Measurements from ENCODE around the gene RBM38.
A peak's percentile ranks its signal among the peaks of the same experiment; 100 is the strongest.

RBM38 gene

DNA sequence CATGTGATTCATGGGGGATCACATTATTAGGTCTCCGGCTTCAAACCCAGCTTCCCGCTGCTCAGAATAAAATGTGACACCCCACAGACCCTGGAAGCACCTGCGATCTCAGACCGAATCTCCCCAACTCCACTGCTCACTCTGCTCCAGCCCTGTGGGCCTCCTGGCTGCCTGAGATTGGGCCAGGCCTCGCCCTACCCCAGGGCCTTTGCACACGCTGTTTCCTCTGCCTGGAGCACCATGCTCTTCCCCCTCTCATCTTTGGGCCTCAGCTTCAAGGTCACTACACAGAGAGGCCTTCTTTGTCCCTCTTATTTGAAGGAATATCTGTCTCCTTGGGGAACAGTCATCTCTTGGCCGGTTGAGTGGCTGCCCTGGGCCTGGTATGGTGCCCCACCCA, 48.8 kb downstream of the RBM38 start:
- no peak for DNase-seq

DNA sequence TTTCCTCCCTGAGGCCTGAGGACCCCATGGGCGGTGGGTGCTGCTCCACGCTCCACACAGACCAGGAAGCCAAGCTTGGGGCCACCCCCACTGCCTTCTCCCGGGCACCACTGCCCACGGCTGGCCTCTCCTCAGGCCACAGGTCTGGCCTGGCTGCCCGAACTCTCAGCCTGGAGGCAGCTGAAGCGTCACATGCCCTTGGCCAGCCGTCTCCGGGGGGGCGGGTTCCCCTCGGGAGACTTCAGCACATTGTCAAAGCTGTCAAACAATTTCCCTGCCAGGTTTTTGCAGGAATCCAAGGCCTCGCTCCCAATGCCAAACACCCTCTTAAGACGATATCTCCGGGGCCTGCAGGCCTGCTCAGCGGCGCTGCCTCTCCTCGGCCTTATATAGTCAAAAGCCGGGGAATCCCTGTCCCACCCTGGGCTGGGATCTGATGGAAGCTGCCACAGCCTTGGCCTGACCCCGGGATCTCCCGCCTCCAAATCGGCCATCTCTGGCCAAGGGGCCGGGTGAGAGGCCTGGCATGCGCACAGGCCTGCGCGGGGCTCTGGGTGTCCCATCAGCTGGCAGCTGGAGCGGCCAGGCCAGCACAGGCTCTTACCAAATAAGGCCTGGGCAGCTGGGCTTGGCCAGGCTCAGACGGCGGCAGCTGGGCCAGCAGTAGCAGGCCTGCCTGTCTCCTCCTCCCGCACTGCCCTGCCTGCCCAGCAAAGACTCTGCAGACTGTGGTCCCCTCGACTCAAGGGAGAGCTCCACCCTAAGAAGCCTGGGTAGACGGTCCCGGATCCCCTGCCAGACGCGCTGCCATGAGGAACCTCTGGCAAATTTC, 49.7 kb downstream of the RBM38 start:
- no peak for DNase-seq

DNA sequence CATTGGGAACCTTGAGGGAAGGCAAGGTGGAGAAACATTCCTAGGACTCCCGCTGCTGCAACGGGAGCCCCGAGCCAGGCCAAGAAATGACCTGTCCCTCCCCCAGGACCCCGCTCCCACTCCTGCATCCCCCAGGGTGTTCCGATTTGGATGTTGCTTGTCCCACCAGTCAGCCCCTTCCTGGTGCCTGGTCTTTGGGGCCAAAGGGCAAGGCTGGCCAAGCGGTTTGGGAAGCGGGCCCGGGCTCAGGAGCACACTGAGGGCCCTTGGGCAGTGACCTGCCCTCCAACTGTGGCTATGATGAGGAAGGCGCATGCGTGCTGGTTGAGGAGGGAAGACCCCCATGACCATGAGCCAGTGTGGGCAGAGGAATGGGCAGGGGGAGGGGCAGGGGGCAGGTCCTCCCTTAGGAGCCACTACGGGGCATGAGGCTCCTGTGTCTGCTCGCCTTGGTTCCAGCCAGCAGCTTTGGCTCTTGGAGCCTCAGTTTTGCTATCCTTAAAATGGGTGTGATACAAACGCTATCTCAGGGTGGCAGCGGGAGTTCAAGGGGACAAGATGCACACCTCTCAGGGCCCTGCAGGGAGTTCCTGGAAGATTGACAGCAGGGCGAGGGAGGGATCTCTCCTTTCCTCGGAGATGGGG, 50.4 kb downstream of the RBM38 start:
- DNase-seq = no peak

DNA sequence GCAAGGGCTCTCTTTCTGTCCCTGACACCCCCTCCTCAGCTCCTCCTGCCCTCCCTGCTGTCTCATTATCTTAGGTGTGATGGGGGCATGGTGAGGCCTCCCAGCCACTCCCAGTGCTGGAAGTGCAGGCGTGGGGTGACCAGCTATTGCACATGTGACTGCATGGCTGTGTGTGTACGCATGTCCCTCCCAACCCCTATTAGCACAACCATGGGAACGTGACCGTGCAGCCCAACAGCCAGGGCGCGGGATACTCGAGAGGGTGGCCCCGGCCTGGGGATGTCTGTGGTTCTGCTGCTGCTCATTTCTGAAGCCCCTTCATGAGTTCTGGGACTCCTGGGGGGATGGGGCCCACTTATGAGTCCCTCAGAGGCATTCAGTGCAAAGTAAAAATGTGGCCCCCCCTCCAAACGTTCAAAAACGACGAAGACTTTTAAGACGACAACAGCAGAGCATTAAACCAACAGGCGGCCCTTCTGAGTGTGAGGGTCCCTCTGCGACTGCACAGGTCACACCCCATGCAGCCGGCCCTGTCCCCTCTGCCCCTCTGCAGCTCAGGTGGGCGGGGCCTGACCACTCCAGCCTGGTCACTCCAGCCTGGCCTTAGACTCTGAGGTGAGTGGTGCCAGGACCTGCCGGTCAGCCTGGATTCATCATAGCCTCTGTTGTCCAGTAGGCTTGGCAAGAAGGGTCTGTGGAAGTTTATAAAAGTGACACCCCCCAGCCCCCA, 51.1 kb downstream of the RBM38 start:
- no peak for DNase-seq

DNA sequence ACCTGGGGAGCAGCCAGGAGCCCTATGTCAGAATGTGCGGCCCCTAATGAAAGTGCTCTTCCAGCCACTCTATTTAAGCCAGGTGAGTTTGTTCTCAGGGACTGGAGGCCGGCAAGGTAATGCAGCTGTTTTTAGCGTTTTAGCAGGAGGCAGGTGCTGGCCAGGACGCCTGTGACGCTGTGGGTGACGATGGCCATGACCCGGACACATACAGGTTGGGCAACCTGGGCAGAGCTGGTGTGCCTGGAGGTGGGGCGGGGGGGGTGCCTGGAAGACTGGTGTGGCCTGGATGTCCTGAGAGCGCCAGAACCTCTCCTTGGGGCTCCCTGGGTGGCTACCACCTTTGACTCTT, 51.7 kb downstream of the RBM38 start:
- DNase-seq = no peak

DNA sequence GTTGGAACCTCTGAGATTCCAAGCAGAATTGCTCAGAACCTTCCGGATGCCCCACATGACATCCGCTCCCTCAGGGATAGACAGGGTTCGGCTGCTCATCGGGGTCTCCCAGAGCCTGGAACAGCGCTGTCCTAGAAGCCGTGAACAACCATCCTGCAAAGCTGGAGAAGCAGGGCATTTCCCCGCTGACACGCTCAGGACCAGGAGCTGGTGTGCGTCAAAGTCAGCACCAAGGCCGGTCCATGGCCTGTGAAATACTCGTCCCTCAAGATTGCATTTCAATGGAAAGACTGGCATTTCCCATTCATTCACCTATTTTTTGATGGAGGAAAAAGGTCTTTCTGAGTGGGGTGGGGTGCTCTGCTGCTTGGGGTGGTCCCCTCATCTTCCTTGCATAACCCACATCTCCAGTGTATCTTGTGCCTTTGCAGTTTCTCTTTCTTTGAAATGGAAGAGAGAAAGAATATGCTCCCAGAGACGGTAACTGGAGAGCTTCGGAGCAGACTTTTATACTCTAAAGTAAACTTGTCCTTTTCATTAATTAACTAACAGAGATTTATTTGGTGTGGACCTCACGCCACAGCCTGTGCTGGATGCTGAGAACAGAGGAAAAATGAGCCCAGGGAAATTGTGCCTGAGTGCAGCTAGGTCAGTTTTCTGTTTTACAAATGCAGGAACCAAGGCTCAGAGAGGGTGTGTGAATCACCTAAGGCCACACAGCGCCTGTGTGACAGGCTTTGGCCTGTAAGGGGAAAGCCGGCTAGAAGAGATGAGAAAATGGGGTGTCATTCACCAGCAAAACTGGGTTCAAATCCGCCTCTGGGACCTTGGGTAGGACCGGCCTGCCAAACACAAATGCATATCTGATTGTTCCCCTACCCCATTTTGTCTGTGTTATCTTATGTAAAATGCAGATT, 52.4 kb downstream of the RBM38 start:
- DNase-seq = no peak

DNA sequence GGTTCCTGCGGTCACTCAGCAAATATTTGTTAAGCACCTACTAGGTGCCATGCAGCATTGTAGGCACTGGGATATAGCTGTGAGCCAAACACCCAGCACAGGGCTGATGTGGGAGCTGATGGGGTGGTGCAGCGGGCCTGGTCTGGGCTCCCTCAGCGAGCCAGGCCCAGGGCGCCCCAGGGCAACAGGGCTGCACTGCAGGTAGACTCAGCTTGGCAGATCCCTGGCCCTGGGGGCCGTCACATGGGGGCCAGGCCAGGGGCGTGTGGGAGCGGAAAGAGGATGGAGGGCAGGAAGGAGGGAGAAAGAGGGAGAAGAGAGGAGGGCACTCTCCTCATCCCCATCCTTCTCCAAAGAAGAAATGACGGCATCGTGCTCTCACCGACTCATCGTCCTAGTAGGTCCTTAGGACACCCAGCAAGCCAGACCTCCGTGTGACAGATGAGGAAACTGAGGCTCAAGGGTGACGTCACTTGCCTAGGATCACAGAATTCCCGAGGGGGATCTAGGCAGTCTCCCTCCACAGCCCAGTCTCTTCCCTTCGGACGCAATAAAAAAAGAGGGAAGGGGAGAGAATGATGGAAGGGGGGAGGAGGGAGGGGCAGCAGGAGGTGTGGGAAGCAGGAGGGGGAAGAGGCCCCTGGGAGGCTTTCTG, 53.3 kb downstream of the RBM38 start:
- no peak for DNase-seq

DNA sequence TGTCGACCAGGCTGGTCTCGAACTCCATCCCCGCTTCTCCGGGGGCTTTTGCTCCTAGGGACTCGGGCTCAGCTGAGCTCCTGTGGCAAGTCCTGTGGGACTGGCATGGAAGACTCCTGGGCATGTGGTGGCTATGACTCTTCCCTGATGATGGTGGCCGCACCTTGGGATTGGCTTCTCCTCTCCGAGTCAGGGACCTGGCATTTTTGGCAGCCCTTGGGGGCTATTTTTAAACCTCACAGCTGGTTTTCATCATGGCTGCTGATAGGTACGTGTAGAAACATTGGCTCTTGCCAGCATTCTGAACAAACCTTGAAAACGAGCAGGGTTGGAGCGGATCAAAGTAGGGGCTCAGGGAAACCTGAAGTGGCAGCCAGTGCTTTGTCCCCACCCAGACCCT, 54.1 kb downstream of the RBM38 start:
- DNase-seq = no peak

DNA sequence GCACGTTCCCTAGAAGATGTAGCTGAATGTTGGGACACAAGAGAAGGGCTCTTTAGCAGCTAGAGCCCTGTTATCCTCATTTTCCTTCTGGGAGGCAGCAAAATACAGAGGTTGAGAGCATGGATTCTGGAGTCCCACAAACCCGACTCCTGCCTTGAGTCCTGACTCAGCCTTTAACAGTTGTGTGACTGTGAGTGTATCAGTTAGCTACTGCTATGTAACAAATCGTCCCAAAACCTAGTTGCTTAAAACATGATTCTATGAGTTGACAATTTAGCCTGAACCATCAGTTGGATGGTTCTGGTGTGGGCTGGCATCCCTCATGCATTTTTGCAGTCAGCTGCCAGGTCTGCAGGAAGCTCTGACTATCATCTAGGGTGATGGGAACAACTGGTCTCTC, 54.6 kb downstream of the RBM38 start:
- no peak for DNase-seq

DNA sequence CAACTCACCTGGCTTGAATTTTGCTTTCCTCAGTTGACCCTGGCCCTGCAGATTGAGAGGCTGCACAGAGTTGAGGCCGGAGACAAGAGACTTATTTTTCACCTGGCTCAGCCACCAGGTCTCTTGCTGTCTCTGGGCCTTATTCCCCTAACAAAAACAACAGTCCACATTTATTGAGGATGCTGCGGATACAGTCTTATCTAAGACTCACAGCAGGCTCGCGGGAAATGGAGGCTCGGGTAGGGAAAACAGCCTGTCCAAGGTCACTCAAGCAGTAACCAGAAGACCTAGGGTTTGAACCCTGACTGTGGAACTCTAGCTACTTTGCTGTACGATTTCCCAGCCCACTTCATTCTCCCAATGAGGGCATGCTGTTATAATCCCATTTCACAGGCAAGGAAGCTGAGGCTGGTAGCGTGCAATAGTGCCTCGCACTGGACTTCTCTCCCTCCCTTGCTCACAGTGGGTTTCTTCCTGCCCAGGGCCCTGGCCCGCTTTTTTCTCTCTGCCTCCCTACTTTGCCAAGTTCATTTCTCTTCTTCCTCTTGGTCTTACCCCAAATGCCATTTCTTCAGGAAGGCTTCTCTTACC, 57.7 kb downstream of the RBM38 start:
- no peak for DNase-seq

DNA sequence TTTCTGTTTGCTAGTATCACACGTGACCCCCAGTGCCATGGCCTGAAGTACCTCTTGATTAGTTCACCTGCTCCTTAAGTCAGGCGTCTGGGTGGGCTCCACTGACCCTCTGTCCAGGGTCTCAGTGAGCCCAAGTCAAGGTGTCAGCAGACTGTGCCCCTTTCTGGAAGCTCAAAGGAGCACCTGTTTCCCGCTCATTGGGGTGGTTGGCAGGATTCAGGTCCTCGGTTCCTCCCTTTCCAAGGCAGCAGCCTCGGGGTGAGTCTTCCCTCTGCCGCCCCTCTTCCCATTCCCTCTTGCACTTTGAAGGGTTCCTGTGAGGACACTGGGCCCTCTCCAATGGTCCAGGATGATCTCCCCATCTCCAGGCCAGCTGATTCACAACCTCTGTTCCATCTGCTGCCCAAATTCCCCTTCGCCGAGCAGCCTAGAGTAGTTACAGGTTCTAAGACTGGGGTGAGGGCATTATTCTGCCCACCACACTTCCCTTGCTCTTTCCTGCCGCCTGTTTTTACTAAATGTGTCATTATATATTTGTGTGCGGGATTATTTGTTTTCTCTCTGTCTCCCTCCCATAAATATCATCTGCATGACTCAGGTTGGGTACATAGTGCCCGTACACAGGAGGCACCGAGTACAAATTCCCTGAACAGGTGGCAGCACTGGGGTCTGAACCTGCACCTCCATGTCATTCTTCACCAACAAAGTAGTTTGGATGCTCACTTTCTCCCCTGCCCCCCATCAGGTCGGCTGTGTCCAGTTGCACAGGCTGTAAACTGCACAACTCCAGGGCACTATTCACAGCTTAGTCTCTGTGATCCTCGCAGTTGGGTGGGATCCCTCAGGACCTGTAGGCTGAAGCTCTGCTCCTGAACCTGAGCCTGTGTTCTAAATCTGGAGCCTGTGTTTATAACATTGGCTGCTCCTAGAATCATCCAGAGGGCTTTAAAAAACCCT, 58.5 kb downstream of the RBM38 start:
- no peak for DNase-seq

DNA sequence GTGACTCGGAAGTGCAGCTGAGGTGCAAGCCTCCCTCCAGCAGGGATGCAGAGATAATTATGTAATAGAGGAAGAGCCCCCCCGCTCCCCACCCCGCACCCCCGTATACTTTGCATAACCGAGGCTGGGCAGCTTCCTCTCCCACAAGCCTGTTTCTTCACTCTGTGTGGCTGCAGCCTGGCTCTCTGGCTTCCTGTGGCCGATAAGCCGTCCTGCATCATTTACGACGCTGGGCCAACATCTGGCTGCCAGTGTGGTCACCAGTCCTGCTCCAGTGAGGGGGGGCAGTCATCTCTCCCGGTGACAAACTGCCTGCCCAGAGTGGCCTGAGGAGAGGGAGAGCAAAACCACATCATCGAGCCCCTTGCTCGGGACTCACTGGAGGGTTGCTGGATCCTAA, 59.2 kb downstream of the RBM38 start:
- DNase-seq = peak; percentile 92

DNA sequence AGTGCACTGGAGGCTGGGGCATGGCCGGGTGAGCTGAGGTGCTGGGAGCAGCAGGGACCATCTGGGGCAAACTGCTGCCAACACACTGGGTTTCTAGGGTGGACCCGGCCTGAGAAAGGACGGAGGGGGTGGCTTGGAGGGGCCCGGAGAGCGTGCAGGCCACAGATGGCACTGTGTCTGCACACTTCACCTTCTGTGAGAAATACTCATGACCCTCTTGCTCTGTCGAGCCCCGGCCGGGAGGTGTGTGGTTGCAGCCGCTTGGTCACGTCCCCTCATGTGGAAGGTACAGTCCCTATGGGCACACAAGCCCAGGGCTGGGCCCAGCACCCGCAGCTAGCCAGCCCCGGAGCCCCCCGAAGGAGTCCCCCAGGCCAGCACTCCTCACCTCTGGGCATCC, 59.7 kb downstream of the RBM38 start:
- DNase-seq = no peak

DNA sequence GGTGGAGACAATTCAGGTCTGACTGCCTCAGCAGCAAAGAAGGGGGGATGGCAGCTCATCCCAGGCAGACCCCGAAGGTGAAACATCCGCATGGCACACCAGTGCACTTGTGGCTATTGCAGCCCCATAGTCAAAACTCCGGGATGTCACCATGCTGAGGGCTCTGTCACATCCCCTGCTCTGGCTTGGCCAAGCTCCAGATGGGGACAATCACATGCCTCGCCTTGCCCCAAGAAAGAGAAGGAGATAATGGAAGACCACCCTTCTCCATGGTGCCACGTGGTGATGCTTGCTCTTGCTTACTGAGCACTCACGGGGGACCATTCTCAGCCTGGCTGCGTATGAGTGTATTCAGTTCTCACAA, 60.2 kb downstream of the RBM38 start:
- DNase-seq = no peak

DNA sequence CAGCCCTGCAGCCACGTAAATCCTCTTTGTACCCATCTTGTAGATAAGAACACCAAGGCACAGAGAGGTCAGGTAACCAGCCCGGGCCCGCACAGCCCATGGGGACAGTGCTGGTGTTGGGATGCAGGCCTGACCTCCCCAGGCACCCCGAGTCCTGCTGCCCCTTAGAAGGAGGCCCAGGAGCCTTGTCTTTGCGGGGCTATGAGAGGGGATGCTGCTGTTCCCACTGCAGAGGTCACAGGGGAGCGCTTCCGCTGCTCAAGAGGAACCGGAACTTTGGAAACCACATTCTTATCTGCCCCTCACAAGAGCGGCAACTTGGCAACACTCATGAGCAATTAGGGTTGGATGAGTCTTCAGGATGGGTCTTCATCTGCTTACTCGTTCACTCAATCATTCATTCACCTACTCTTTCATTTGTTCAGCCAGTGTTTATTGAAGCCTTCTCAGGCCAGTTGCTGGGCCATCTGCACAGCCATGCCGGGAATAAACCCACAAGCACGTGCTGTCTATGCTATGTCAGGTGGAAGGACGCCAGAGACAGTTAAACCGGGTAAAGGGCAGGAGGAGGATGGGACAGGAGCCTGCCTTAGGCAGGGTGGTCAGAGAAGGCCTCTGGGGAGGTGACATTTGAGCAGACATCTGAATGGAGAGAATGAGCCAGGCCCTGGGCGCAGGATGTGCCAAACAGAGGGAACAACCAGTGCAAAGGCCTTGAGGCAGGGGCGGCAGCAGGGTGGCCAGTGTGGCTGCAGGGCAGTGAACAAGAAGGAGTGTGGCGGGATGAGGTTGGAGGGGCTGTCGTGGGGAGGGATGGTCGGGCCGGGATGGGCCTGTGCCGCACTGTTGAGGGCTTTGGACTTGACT, 60.8 kb downstream of the RBM38 start:
- DNase-seq = peak; percentile 96

DNA sequence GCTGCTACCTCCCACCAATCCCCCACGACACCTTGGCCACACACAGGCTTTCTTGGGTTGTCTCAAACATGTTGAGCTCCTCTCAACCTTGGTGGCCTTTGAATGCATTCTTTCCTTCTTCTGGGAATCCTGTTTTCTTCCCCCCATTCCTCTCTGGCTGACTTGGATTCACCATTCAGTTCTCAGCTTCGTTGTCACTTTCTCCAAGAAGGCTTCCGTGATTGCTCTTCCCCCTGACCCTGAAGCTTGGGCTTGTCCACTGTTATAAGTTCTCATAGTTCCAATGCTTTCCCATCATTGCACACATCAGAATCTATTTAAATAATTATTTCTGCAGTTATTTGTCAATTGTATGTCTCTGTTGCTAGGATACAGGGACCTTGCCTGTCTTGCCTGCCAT, 64.2 kb downstream of the RBM38 start:
- DNase-seq = no peak

DNA sequence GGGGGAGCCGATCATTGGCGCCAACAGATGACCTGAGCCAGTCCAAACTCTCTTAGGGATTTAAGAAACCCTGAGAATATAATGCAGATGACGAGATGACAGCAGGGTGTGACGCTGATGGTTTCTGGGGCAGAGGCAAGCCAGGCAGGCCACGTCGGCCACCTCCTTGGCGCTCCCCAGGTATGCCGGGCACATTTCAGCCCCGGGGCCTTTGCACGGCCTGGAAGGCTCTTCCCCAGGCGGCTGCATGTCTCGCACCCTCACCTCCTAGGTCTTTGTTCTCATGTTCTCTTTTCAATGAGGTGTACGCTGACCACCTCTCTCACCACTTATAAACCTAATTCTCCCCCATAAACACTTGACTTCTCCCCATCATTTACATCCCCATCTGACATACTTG, 64.9 kb downstream of the RBM38 start:
- no peak for DNase-seq

DNA sequence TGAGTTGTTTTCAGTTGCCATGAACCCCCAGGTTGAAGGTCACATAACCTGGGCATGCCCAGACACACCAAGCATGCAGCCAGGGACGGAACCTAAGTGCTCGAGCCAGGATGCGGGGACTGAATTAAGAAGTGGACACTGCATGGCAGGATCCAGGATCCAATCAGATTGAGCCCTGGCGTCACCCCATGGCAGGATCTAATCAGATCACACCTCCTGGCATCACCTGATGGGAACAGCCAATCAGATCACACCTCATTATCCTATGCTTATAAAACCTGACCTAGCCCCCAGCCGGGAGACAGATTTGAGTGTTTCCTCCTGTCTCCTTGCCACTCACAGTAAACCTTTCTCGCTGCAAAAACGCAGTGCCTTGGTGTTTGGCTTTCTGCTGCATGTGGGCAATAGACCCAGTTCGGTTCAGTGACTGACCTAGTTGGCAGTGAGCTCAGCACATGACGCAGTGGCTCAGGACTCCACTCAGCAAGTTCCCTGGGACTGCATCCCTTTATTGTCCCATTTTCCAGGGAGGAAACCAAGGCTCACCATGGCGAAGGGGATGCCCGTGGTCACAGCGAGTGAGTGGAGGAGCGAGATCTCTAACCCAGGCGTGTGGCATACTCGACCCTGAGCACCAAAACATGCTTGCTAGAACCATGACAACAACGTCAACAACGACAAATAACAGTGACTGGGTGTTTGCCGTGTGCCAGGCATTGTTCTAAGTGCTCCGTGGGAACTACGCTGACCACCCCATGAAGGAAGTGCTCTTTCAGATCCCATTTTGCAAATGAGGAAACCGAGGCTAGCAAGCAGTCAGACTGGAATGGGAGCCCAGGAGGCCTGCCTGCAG, 66.3 kb downstream of the RBM38 start:
- DNase-seq = no peak
